HG03064 (cell line): ENCODE data around the gene CYP11A1.

Source experiments
- ATAC-seq: cut with Tn5 transposase; IDR thresholded peaks from one replicate; pipeline ENCODE4 v1.9.1; 2021; ENCODE audit warnings: low read depth; ENCODE audit not compliant: unreplicated experiment

CYP11A1 gene

DNA sequence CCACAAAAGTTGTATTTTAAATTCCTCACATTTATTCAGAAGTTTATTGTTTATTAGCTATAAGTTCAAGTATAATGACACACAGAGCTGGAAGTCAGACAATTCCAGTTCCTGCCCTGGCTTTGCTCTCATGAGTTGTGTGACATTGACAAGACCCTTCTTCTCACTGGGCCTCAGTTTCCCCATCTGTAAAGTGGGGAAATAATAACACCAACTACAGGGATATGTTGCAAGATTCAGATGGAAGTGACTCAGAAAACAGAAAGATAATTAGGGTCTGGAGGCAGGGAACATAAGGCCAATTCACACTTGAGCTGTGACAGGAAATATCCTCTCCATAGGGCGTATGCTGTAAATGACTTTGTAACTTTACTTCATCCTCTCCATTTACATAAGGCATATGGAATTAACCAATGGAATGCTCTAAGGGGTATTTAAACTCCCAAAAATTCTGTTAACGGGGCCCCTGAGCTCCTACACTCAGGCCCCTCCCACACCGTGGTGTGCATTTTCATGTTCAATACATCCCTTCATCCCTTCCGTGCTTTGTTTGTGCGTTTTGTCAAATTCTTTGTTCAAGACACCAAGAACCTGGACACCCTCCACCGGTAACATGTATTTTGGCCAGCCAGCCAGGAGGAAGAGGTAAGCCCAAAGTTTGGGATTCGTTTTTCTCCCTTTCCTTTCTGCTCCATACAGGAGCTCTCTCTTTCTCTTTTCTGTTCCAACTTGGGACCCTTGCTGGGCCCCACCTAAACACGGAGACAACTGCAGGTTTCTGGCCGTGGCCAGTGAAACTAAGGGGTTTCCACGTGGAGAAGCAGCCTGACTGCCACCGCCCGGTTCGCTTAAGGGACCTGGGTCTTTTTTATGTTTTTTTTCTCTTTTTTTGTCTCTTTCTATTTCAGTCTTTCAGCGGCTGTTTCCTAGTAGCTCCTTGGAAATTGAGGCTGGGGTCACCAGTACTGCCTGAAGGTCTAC lies 16.9 kb downstream of the CYP11A1 start:
- ATAC-seq: no peak

DNA sequence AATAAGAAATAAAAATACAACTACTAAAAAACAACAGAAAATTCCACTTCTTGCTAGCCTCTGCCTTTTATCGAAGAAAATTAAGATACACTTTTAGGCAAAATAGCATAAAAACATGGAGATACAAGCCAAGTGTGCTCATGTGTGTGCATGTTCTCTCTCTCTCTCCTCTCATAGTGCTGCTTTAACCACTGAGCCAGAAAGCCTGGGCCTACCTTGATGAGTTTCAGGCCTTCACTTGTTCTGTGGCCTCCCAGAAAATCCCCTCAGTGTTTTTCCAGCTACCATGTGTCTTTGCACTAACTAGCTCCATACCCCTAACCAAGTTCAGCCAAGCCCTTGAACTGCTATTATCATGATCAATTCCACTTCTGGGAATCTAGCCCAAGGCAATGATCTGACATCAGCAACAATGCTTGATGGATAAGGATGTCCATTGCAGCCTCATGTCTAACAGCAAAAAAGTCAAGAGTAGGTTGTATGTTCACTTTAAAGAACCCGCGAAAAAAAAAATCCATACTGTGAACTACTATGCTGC lies 18.1 kb downstream of the CYP11A1 start:
- no peak for ATAC-seq

DNA sequence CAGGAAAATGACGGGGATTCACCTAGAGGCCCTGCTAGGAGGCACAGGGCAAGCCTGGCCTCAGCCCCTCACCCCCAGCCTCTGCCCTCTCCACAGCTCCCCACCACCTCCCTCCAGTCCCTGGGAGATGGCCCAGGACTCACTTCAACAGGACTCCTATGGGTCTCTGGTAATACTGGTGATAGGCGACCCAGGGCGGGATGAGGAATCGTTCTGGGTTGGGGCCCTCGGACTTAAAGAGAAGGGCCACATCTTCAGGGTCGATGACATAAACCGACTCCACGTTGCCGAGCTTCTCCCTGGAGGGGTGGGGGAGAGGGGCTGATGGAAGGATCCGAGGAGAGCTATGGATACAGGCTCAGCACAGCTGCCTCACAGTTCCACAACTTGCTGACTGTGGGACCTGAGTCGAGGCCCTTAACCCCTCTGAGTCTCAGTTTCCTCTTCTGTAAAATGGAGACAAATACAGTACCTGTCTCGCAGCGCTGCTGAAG lies 19.6 kb downstream of the CYP11A1 start:
- ATAC-seq: no peak

DNA sequence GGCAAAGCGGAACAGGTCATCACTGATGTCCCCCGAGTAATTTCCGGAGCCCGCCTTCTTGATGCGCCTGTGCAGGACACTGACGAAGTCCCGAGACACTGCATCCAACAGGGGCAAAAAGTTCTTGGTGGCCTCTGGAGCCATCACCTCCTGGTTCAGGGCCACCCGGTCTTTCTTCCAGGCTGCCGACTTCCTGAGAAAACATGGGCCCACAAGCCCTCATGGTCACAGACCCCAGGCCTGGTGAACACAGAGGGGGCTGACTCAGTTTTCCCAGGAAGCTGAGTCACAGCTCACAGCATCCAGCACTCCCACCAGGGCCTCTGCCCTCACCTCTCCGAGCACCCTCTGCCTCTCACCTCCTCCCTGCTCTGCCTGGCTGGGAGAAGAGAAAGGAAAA lies 22.4 kb downstream of the CYP11A1 start:
- no peak for ATAC-seq

DNA sequence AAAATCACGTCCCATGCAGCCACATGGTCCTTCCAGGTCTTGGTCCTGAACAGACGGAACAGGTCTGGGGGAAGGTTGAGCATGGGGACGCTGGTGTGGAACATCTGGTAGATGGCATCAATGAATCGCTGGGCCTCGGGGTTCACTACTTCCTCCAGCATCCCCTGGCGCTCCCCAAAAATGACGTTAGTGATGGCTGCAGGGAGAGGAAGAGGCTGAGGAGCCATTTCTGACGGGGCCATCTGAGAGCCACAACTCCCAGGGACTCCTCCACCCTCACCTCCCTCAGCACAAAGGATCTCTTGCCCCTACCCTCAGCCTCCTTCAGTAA lies 23.7 kb downstream of the CYP11A1 start:
- ATAC-seq: no peak

DNA sequence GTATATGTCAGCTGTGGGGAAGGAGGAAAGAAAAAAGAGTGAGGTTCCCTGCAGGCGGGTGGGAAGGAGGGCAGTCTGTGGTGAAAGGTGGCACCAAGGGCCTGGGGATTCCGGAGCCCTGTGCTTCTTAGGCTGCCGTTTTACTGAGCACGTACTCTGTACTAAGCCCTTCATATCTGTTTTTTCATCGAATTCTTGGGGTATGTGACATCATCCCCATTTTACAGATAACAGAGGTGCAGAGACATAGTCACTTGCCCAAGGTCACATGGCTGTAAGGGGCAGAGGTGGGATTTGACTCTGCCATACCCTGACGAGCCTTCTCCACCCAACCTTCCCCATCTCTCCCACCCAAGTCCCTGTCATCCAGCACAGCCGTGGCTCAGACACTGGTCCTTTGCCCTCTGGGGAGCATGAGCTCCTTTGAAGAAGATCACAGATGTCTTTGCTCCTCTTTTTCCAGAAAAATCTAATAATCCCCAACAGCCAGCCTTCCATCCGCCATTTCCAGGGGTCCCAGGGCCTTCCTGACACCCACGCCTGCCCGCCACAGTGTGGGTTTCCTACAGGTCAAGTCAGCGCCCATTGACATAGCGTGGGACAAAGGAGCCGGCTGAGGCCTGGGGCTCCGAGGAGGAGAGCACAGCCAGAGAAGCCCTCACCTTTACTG lies 24.2 kb downstream of the CYP11A1 start:
- ATAC-seq: no peak

DNA sequence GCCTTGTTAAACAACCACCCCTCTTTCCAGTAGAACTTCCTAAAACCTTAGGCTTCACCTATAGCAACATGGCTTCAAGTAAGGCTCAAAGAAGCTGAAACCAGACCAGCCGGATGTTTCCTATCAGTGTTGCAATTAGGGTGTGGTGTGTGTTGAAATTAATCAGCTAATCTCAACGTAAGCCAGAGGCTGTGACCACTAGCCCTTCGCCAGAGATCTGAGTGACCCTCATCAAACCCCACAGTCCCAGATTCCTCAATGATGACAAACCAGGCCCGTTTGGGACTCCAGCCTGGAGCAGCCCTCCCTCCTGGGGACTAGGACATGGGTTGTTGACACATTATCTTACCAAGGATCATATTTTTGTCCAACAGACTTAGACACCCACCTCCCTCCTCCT lies 27.3 kb downstream of the CYP11A1 start:
- ATAC-seq: no peak

DNA sequence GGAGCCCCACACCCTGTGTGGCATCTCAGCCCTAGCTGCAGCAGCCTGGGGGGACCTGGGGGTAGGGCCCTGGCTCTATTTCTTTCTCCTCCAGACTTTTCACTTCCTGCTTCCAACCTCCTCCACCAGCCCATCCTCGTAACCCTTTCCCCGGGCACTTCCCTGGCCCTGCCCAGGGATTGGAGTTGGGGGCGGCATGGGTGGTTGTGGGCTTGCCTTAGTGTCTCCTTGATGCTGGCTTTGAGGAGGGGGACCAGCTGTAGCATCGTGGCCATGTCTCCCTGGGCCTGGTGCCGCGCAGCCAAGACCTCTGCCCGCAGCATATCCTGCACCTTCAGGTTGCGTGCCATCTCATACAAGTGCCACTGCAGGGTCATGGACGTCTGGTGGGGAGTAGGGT lies 28.1 kb downstream of the CYP11A1 start:
- ATAC-seq: no peak

DNA sequence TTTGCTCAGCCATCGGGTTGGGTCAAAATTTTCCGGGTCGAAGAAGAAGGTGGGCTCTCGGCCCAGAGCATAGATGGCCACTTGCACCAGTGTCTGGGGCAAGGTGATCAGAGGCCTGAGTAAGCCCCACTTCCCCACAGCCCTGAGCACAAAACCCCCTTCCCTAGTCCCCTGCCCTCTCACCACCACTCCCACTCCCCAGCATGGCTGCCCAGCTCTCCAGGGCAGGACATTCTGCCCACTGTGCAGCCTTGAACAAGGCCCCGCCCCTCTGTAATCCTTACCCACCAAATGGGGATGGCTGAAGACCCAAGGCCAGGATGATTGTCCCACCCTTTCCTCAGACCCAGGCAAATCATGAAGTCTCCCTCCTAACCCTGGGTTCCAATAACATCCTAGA lies 28.8 kb downstream of the CYP11A1 start:
- no peak for ATAC-seq

DNA sequence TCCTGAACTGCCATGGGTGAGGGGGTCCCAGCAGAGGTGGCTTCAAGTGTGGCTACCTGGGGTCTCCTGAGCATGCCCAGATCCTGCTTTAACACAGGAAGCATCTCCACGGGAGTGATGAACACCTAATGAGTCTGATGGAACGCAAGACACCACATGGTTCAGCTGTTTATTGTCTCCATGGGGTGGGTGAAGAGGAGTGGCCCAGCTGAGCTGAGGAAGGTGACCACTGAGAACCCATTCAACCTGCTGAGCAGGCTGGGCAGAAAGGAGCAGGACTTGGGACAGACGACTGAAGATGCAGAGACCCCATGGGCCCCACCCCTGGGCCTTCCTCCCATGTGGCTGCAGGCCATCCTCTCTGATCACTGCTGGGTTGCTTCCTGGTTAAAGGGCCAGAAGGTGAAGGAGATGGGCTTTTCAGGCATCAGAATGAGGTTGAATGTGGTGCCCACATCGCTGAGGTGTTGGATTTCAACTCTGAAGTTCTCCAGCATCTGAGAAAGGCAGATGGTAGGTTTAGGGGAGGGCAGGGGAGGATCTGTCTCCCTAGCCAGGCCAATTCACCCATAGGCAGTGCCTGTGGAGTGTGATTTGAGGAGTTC lies 29.7 kb downstream of the CYP11A1 start:
- no peak for ATAC-seq

DNA sequence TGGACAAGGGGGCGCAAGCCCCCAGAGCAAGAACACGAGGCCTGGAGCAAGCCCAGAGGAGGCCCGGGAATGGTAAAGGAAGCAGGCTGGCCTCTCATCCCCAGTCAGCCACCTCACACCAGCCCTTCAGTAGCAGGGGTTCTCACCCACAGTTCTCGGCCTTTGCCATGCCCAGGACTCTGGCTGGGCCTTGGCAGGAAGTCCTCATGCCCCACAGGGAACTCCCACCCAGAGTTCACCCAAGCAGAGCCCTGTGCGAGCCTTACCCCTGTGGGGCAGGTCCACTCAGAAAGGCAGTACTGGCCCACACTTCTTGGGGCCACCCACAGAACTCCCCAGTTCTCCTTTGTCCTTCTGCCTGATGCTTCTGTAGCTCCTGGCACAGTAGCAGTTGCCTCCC lies 30.3 kb downstream of the CYP11A1 start:
- no peak for ATAC-seq

DNA sequence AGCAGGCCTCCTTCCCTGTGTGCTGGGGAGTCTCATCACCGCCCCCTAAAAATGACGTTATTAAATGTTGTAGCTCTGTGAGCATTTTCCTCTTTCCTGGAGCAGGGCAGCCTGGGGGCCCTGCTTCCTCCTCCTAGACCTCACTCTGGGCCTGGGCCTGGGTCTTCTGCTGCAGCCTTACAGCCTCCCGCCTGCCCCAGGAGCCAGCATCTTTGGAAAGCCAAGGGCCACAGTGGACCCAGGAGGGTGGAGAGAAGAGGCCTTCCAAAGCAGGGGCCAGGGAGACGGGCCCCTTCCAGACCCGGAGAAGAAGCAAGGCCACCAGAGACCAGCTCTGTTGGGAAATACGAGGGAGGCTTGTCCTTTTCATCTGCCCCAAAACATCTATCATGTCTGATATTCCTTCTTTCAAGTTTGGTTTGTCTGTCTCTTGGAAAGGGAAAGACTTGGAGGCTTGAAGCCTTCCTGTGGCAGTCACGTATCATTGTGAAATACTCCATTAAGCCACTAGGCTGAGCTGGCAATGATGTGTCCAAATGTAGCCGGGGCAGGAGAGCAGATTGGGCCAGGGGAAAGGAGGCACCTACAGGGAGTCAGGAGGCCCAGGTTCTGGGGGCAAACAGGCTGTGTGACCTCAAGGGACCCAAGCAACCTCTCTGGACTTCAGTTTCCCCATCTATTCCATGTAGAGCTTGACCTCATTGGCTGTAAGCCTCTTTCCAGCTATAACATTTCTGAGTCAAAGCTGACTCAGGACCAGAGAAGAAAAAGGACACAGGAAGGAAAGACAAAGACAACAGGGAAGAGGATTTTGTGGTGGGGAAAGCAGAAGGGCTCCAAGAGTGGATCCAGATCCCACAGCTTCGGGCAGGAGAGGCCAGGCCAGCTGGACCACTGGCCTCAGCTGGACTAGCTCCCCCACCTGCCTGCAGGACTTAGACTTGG lies 31.1 kb downstream of the CYP11A1 start:
- ATAC-seq: no peak

DNA sequence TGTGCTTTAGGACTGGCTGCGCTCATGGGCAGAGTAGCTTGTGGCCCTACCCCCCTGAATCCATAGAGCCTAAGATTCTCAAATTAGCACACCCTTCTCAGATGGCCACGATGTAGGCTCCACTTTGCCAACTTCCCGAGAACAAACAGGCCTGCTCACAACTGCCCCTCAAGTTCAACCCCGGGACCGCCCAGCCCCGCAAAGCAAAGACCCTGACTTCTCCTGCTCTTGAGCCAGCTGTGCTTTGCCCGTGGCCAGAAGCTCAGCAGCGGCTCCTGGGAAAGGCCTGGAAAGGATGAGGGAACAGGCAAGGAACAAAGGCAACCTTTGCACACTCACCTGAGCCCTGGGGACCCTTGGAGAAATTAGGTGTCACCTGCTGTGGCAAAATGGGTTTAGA lies 32.0 kb downstream of the CYP11A1 start:
- no peak for ATAC-seq

DNA sequence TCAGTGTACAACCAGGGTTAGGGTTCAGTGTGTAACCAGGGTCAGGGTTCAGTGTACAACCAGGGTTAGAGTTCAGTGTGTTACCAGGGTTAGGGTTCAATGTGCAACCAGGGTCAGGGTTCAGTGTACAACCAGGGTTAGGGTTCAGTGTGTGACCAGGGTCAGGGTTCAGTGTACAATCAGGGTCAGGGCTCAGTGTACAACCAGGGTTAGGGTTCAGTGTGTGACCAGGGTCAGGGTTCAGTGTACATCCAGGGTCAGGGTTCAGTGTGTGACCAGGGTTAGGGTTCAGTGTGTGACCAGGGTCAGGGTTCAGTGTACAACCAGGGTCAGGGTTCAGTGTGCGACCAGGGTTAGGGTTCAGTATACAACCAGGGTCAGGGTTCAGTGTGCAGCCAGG lies 33.3 kb downstream of the CYP11A1 start:
- ATAC-seq: no peak

DNA sequence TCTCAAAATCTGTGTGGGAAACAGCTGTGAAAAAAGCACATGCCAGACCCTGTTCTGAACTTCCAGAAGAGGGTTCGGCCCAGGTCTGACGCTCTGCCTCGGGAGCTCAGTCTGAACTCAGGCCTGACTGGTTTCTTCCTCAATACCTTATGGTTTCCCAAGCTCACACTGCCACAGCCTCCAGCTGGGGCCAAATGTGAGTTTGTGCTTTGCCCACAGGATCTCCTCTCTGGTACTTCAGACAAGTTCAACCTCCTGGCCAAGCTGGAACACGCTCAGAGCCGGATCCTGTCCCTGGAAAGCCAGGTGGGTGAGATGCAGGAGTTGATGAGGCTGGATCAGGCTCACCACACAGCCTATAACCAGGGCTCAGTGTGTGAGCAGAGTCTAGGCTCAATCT lies 33.8 kb downstream of the CYP11A1 start:
- no peak for ATAC-seq

DNA sequence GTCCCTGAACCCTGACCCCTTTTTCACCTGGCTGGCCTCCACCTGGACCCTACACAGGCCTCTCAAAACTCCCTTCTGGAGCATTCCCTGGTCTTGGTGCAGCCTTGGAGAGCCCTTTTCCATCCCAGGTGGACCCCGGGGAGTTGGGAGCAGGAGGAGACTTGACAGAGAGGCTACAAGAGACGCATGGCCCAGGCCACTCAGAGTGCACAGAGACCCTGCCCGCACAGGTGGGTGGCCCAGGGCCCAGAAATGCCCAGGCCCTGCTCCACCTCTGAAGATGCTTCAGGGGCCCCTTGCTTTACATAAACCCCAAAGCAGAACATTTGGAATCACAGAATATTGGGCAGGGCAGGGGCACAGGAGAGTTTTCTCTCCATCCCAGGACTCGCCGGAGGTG lies 34.4 kb downstream of the CYP11A1 start:
- no peak for ATAC-seq

DNA sequence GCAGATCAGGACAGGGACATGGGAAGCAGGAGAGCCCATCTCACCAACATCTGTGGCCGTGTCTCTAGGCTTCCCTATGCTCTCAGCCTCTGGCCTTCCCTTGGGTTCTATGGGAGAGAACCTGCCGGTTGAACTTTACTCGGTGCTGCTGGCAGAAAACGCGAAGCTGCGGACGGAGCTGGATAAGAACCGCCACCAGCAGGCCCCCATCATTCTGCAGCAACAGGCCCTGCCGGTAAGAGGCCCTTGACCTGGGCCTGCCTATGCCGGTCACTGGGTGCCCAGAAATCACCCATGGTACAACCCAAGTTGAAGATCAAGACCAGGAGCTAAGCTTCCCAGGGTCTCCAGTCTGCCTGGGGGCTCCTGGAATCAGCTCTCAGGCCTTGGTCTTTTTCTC lies 34.8 kb downstream of the CYP11A1 start:
- no peak for ATAC-seq

DNA sequence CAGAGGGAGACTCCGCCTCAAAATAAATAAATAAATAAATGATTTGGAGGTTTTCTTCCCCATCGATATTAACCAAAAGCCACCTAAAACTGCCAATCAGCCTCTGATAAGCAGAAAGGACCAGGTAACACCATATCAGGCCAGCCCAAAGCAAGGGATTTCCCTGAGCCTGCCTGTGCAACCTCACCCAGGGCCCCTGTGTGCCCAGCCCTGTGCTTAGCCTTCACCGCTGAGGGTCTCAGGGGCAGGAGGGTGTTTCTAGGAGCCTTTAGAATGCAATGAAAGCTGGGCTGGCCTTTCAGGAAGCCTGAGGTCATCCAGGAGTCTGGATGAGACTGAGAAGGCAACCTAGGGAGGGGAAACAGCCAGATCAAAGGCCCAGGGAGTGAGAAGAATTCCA lies 35.4 kb downstream of the CYP11A1 start:
- ATAC-seq: no peak

DNA sequence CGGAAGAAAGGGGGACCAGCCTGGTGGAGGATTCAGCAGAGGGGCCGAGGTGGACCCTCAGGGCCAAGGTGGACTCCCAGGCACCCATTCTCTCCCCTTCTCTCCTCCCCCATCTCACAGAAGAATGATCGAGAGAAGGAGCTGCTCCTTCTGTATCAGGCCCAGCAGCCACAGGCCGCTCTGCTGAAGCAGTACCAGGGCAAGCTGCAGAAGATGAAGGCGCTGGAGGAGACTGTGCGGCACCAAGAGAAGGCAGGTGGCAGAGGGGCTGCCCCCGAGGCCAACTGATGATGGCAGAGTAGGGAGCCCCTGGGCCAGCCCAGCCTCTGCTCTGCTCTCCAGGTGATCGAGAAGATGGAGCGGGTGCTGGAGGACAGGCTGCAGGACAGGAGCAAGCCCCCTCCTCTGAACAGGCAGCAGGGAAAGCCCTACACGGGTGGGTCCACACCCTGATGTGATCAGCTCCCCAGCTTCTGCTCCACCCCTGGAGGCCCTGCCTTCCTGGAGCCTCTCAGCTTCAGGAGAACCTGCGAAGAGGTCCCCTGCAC lies 36.5 kb downstream of the CYP11A1 start:
- no peak for ATAC-seq
